HEK293T (cell line): ENCODE results near the gene CDHR1.

Experiments
- ARNT ChIP-seq: fragments of 450-650 bp; IDR thresholded peaks from 2 replicates; pipeline ENCODE4 v1.6.1; 2017; ENCODE audit warnings: mild to moderate bottlenecking
- ELF4 ChIP-seq: fragments of 450-650 bp; IDR thresholded peaks from 2 replicates; pipeline ENCODE4 v1.6.1; 2017; ENCODE audit warnings: antibody characterized with exemption
- FOXA1 ChIP-seq: fragments of 450-650 bp; IDR thresholded peaks from 2 replicates; pipeline ENCODE4 v1.6.1; 2016; ENCODE audit warnings: mild to moderate bottlenecking
- FOXK2 ChIP-seq: fragments of 450-650 bp; IDR thresholded peaks from 2 replicates; pipeline ENCODE4 v1.6.1; 2016; ENCODE audit warnings: mild to moderate bottlenecking
- L3MBTL2 ChIP-seq: fragments of 450-650 bp; conservative IDR thresholded peaks from 2 replicates; pipeline ENCODE4 v1.6.1; 2016; ENCODE audit warnings: mild to moderate bottlenecking
- SP1 ChIP-seq: fragments of 450-650 bp; IDR thresholded peaks from 2 replicates; pipeline ENCODE4 v1.6.1; 2017
- SUZ12 ChIP-seq: fragments of 450-650 bp; IDR thresholded peaks from 2 replicates; pipeline ENCODE4 v1.6.1; 2016; ENCODE audit warnings: mild to moderate bottlenecking
- TARDBP ChIP-seq: fragments of 450-650 bp; IDR thresholded peaks from 2 replicates; pipeline ENCODE4 v1.6.1; 2016

DNA sequence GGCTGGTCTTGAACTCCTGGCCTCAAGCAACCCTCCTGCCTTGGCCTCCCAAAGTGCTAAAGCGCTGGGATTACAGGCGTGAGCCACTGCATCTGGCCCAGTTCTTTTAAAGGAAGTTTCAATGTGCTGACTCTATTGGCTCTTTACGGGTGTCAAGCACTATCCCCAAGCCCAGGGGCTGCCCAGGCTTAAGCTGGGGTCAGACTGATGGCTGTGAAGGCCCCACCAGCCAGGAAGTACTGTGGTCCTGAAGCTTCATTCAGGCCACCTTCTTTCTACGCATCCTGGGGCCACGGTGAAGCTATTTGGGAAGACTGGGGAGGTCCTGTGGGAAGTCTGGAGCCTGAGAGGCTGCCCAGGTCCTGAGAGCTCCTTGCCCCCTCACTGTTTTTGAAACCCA lies 12.7 kb upstream of the CDHR1 start:
- no peak for TF ChIP-seq TARDBP
- no peak for TF ChIP-seq SP1
- no peak for TF ChIP-seq SUZ12
- TF ChIP-seq FOXA1 = no peak
- TF ChIP-seq L3MBTL2 = no peak
- no peak for TF ChIP-seq FOXK2
- TF ChIP-seq ELF4 = no peak
- TF ChIP-seq ARNT = no peak
